Measurements from ENCODE around the gene CAMKMT. TPM values are rescaled to one million over a fixed set of nuclear protein-coding genes. Genes with fewer than 3 reads are reported as not detected.

CAMKMT gene
- total RNA-seq, 1 donor from 2014 or later, result 5.8 TPM

DNA sequence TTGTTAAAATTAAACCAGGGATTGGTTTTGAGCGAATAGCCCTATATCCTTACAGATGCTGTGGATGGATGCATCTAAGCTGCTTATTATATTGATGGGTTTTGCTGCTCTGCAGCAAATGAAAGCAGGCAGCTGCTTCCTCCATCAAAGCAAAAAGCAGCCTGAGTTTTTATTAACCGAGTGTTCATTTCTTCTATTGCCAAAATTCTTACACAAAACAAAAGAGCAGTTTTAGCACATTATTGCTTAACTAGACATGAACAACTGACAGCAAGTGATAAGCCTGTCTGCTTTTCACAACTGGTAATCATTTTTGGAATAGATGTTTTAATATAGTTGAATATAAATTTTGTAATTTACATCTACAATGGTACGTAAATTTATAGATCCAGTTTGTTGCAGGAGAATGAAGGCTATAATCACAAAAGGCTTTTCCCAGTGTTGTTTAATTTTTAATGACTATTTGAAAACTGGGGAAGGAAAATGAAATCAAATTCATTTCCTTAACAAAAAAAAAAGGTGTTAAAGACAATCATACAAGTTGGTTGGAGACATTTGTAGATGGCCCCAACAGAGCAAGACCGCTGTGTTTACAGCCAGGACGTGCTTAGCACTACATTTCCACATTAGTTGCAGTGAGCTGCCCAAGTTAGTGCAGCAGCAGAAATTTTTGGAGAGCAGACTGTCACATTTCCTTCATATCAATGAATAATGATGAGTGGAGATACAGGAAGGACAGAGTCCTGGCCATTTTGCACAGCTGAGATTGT, 326.1 kb downstream of the CAMKMT start:
- H3K4me3 ChIP-seq (ENCODE audit: low read depth, low read length), result no peak overlapping the region
- TF ChIP-seq CTCF (IDR thresholded peaks at IDR 0.05; ENCODE audit: insufficient read depth, low read length, poor library complexity, severe bottlenecking), result no peak
- H3K36me3 ChIP-seq (ENCODE audit: control insufficient read depth, insufficient read depth, low read length), result no peaks in the 10 kb centered on the region
- no peaks in the 10 kb centered on the region for H3K27me3 ChIP-seq (ENCODE audit: control insufficient read depth, insufficient read depth, low read length)
- DNase-seq (ENCODE audit: low read depth), result no peak

GRCh38 chr2:44688456-44689124, 326.8 kb downstream of the CAMKMT start:
- Histone ChIP-seq H3K36me3 (ENCODE audit: control insufficient read depth, insufficient read depth, low read length) (no peaks in the 10 kb centered on the region), H3K27me3 (ENCODE audit: control insufficient read depth, insufficient read depth, low read length) (no peaks in the 10 kb centered on the region), H3K4me3 (ENCODE audit: low read depth, low read length) (no peak overlapping the region)
- TF ChIP-seq CTCF (IDR thresholded peaks at IDR 0.05; ENCODE audit: insufficient read depth, low read length, poor library complexity, severe bottlenecking), result no peak
- no peak for DNase-seq (ENCODE audit: low read depth)

GRCh38 chr2:44689516-44689915, 327.8 kb downstream of the CAMKMT start:
- DNase-seq (ENCODE audit: low read depth), result no peak
- Histone ChIP-seq H3K27me3 (ENCODE audit: control insufficient read depth, insufficient read depth, low read length) (no peaks in the 10 kb centered on the region), H3K36me3 (ENCODE audit: control insufficient read depth, insufficient read depth, low read length) (no peaks in the 10 kb centered on the region), H3K4me3 (ENCODE audit: low read depth, low read length) (no peak overlapping the region)
- TF ChIP-seq CTCF (IDR thresholded peaks at IDR 0.05; ENCODE audit: insufficient read depth, low read length, poor library complexity, severe bottlenecking), result no peak

- TF ChIP-seq CTCF (IDR thresholded peaks at IDR 0.05; ENCODE audit: insufficient read depth, low read length, poor library complexity, severe bottlenecking), result no peak
- H3K27me3 ChIP-seq (ENCODE audit: control insufficient read depth, insufficient read depth, low read length), result no peaks in the 10 kb centered on the region
- DNase-seq (ENCODE audit: low read depth), result no peak
- no peak overlapping the region for H3K4me3 ChIP-seq (ENCODE audit: low read depth, low read length)
- no peaks in the 10 kb centered on the region for H3K36me3 ChIP-seq (ENCODE audit: control insufficient read depth, insufficient read depth, low read length)
These were observed 329.5 kb downstream of the CAMKMT start for GRCh38 chr2:44691174-44691785.

DNA sequence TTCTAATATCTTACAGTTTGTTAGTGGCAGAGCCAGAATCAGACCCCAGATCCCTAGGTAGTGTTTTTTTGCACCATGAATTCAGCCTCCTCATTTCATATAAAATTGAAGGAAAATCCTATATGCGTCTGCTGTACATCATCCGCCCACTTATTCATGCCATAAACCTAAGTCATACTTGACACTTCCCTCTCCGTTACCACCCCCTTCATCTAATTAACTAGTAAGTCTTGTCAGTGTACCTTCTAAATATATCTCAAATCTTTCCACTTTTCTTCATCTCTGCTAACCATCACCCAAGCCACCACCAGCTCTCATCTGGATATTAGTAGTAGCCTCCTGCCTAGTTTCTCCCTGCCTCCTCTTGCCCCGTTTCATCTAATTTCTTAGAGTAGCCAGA, 331.1 kb downstream of the CAMKMT start:
- no peak overlapping the region for H3K4me3 ChIP-seq (ENCODE audit: low read depth, low read length)
- H3K36me3 ChIP-seq (ENCODE audit: control insufficient read depth, insufficient read depth, low read length), result no peaks in the 10 kb centered on the region
- TF ChIP-seq CTCF (IDR thresholded peaks at IDR 0.05; ENCODE audit: insufficient read depth, low read length, poor library complexity, severe bottlenecking), result no peak
- no peaks in the 10 kb centered on the region for H3K27me3 ChIP-seq (ENCODE audit: control insufficient read depth, insufficient read depth, low read length)
- DNase-seq (ENCODE audit: low read depth), result no peak

Data from kidney epithelial cell (primary cell).